CD4-positive, alpha-beta T cell treated with Interleukin-21 for 1 hour (primary cell): Measurements from ENCODE around the gene ATP5PB.
A peak's percentile ranks its signal among the peaks of the same experiment; 100 is the strongest.

Experiments
- DNase-seq: peaks from one replicate; pipeline ENCODE4 v3.0.0-alpha.2; 2020

Gene ATP5PB, protein sequence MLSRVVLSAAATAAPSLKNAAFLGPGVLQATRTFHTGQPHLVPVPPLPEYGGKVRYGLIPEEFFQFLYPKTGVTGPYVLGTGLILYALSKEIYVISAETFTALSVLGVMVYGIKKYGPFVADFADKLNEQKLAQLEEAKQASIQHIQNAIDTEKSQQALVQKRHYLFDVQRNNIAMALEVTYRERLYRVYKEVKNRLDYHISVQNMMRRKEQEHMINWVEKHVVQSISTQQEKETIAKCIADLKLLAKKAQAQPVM

DNA sequence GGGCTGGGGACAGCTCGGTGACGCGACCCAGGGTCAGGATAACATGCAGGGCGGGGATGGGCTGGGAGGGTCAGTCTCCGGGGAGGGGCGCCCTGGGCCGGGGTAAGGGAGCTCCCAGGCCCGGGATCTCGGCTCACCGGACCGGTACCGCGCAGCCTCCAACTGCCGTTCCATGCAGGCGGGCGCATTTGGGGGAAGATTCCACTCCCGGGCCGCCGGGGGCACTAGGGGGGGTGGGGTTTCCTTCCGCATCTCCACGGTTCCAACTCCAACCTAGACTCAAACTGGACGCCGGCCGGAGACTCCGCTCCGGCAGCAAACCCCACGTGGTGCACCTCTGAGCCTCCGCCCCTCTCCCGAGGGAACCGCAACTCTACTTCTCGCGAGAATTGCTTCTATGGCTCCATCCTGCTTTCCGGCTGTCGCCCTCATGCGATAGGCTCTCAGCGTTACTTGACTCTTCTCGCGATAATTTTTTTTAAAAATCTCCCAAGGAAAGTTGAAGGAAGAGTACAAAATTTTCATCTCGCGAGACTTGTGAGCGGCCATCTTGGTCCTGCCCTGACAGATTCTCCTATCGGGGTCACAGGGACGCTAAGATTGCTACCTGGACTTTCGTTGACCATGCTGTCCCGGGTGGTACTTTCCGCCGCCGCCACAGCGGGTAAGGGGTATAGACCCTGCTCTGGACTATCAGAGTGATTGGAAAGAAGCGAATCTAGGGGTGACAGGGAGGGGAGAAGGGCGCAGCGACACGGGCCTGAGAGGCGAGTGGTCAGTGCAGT lies at the start of gene ATP5PB, which contains the start of gene WDR77:
Gene ATP5PB, plus strand, starts transcription at position 547 of the 785 bp plus-strand sequence. Its CDS starts 78 bp downstream, at position 625.
Gene WDR77, minus strand, starts transcription at position 339 of the 785 bp plus-strand sequence. Its CDS starts 87 bp downstream, at position 252.
- peak; percentile 98 for DNase-seq

DNA sequence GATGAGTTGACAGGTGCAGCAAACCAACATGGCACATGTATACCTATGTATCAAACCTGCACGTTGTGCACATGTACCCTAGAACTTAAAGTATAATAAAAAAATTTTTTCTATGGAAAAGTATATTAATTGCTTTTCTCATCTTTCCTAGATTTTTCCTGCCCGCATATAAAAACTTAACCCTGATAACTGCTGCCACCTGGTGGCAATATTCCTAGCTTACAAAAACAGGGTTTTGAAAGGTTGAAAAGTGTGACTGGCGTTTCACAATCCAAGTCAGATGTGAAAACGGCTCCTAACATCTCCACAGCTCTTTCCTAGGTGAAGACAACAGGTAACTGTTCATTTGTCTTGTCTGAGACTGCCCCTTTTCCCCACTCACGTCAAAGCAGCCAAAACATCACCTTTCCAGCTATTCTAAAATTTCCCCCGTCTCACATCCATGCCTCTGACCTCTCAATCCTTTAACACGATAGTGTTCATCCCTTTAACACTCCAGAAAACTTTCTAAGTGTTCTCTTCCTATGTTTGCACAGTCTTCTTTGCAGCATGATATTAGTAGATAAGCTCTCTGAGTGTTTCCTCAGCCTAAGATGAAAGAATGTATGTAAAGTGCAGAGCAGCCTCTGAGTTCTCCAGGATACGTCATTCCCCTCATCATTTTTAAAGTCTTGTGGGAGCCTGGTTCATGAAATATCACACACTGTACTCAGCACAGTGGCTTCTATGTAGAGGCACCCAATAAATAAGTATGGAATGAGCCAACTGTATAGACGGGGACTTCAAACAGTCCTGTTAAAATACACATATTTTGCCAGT lies 49.3 kb upstream of the ATP5PB start:
- DNase-seq: peak; percentile 54

DNA sequence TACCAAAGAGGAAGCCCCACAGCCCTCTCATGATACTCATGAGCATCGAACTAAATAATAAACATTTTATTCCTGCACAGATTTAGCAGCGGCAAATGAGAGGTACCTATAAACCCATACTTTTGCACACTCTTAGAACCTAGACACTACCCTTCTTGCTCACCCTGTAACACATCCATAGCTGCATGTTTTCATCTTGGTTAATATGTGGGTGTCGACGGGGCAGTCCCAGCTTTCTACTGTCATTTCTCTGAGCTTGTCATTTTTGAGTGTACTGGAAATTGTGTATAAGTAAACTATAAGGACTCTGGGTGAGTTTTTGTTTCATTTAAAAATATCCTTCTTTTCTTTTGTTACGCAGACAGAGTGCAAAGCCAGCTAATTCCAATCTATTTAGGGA lies 47.2 kb upstream of the ATP5PB start:
- DNase-seq: no peak

DNA sequence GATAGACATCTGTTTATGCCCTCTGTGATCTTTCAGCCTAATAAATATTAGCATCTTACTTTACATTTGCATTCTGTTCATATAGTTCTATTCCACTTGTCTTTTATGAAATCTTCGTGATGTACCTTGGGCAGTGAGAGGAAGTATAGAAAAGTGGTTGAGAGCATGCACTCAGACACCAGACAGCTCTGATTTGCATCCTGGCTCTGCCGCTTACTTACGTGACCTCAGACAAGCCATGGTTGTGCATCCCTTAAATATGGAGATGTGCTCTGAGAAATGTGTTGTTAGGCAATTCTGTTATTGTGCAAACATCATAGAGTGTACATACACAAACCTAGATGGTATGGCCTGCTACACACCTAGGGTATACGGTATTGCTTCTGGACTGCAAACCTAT lies 44.7 kb upstream of the ATP5PB start:
- DNase-seq: no peak

DNA sequence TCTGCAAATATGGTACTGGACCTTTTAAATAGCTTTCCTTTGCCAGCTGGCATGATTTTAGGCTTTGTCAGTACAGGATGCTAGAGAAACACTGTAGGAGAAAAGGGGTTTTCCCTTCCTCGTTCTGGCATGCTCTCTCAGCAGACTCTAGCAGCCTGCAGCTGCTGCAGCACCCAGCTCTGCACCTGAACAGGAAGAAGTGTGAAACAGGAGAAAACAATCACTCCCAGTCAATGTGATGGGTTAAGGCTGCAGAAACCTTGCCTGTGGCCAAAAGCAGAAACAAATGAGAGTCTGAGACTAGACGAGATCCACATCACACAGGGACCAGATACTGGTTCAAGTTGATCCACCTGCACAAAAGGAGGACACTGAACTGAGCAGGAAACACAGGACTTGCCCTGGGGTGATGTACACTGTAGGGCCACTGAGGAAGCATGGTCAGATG lies 42.9 kb upstream of the ATP5PB start:
- DNase-seq: peak; percentile 56

DNA sequence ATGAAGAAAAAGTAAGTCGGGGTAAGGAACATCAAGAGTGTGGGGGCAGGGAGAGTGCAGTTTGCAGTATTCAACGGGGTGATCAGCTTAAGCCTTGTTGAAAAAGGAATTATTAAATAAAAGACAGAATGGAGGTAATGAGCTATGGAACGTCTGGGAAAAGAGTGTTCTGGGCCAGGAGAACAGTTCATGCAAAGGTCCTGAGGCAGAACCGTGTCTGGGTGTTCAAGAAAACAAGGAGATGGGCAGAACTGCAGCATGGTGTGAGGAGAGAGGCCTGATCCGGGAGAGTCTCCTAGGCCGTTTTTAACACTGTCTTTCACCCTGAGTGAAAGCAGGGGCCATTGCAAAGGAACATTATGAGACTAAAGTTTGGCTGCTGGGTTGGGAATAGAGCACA lies 42.0 kb upstream of the ATP5PB start:
- DNase-seq: no peak

DNA sequence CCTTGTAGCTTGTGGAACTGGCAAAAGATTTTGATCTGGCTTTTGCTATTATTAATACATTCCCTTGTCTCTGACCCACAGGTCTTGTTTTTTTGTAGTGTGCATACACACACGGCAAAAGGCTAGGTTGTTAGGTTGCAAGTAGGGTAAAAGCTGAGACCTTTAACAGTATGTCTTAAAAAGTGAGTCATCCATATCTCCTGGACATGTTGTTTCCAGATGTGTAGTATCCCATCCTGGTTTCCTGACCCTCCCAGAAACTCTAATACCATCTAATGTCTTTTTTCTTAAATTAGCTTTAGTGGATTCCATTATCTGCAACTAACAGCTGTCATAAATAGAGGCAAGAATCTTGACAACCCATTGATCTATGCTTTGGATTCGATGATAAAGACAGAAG lies 36.4 kb upstream of the ATP5PB start:
- no peak for DNase-seq

DNA sequence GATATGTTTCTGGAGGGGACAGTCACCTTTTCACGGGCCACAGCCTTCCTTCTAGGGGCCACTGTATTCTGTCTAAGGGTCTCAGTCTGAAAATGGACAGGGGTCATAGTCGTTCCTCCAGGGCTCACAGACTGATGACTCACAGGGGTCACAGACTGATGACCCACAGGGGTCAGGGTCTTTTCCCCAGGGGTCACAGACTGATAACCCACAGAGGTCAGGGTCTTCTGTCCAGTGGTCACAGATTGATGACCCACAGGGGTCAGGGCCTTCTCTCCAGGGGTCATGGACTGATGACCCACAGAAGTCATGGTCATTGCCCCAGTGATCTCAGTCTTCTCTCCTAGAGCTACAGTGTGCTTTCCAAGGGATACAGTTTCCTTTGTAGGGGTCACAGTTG lies 34.5 kb upstream of the ATP5PB start:
- DNase-seq: no peak

DNA sequence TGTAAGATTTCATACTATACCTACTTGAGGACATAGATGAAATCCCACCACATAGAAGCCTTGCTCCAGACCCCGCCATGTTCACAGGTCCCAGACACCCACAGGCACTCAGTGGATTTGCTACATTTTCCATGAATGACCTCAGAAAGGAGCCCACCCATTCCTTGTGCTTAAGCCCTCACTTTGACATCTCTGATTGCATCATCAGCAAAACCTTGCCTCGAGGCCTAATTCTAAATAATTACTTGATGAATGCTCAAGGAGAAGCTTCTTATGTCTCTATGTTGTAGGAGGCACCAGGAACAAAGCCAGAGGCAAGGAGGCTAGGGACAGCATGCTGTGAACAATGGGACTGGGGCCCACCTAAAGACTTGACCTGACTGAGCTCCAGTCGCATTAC lies 33.8 kb upstream of the ATP5PB start:
- DNase-seq: no peak

DNA sequence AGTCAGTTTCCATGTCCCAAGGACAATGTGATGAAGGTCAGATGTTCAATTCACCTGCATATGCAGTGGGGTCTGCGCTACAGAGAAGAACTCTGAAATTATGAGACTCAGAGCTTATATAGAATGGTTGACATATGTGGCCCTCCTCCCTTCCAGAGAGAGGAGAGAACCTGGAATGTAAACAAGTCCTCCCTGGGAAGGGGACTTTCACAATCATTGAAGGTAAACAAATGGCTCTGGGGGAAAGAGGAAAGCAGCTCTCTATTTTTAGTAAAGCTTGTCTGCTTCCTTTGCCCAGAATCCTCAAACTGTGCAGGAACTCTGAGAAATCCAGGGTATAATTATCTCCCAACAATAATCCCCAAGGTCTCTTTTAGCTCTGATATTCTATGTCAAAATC lies 31.5 kb upstream of the ATP5PB start:
- DNase-seq: no peak

DNA sequence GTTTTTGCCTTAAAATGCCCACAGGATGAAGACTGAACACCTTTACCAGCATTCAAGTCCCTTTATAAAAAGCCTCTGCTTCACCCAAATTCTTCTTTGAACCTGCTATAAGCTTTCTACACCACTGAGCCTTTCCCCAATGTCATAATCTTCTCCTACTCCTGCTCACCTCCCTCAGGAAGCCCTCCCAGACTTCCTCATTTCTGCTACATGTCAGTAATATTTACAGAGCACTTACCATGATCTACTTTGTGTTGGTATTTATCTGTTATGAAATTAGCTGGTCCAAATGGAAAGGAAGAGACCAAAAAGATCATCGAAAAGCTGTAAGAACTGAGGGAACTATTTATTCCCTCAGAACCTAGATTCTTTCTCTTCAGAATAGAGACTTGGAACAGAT lies 30.2 kb upstream of the ATP5PB start:
- no peak for DNase-seq

DNA sequence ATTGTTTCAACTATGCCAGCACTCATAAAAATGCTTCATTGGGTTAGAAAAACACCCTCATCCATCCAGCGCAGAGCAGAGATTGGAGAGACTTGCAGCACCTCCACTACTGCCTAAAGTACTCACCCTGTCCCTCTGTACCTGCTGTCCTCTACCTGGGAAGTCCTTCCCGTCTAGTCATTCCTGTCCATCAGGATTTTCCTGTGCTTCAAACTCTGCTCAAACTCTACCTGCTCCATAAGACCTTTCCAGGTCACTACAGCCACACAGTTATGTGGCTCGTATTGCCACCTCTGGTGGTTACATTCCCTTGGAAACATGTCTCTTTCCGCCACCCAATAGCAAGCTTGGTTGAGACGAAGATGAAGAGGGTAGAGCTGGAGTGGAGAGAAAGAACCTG lies 28.9 kb upstream of the ATP5PB start:
- DNase-seq: no peak

DNA sequence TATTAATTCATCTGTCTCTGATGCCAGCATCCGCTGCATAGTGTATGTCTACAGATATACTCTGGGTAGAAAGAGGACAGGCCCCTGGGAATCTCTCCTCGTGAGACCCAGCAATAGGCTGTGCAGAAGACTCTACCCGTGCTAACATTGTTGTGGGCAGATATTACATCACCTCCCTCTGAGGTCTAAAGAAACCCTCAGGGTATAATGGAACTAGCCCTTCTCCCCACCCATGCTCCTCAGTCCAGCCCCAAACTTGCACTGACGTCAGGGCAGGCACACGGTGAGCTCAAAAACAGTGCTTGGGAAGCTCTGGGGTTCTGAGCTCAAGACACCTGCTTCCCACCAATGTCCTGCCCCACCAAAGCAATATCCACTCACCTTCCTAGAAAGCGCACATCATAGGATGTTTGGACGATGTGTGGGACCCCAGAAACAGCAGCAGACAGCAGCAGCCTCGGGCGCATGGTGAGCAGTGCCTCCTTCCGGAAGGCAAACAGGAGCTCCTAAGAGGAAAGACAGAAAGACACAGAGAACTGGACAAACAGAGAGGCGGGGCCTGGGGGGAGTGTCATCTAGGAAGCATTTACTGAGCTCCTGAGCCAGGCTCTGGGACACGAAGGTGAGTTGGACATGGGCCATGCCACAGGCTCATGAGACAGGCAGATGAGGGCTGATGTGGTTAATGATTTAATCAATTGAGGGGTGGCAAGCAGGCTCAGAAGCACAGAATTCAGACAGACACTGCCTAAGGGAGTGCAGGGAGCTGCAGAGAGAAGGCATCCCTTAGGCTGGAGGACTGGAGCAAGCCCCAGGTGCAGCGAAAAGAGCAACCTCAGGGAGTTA lies 26.5 kb upstream of the ATP5PB start:
- no peak for DNase-seq

DNA sequence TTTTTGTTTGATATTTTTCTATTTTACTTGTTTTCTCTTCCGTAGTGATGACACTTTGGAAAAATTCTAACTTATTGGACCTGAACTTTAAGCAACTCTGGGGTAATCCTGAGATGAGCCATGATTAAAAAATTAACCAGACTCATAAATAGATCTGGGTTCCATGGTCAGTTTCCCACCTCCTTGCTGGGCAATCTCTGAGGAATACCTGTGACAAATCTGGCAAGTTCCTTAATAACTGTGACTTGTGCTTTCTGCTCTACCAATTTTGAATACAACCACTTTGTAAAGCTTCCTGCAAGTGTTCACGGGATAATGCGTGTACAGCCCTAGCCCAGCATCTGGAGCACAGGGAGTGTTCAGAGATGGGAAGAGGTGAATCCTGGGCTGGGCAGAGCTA lies 25.0 kb upstream of the ATP5PB start:
- DNase-seq: no peak

DNA sequence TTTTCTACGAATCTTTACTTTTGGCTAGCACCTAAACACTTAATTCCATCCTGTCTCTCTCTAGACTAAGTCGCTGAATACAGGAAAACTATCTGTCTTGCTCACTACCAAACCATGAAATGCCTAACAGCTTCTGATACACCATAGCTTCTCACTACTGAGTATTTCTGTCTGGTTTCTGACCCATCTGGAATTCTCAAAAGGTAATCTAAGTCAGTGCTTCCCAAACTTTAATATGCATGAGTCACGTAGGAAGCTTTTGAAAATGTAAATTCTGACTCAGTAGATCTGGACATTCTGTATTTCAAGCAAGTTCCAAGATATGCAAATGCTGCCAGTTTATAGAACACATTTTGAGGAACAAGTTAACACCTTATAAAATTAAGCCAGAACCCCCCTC lies 12.5 kb upstream of the ATP5PB start:
- no peak for DNase-seq

DNA sequence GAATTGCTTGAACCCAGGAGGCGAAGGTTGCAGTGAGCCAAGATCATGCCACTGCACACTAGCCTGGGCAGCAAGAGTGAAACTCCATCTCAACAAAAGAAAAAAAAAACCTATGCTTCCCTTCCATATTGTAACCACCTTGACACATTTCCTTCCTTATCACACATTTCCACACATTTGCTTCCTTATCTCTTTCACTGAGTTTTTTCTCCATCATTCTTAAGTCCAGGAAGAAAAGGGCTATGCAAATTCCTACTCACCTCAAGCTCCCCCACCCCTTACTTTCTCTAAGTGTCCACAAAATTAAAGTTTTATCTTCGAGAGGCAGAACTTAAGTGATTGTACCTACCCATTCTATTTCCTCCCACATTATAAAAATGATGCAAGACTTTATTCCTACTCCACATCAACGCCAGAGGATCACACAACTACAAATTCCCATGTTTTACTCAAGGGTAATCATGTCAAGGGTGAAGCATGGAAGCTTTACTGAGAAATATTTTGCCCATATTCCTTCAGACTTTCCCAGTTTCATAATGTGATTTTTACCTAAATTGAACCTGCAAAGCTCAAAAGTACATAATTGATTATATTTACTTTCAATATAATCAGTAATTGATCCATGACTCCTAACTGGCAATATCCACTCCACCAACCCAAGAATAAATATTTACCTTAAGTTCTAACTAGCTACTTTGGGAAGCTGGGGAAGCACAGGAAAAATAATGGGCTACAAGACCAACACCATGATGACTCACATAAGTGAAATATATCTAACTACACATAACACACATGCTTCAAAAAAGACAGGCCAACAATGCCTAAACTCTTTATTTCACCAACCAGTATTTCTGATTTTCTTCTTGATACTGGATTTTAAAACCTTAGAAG lies 9.6 kb upstream of the ATP5PB start:
- no peak for DNase-seq

DNA sequence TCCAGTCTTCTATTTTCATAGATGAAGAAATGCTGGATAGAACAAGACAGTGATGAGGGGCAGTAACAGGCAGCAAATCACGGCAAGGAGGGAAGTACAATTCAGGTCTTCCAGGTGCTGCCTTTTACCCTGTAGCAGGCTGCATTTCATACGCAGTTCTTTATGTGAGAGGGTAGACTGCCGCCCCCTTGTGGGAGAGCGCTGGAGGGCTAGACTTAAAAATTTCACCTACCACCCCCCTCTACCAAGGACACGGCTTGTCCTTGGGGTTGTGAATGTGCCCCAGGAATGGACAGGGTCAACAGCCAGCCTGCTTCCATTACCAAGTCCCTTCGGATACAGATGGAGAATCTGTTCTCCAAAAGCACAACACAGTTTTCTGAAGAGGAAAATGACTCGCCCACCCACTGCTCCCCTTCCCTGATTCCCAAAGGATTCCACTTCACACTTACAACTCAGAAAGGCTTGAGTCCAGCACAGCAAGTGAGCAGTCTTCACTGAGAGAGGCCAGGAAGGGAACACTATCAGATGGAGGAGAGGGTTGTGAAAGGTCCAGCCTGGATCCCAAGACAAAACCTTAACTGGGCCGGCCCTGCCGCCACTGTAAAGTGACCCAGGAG lies 7.6 kb upstream of the ATP5PB start:
- DNase-seq: peak; percentile 76

DNA sequence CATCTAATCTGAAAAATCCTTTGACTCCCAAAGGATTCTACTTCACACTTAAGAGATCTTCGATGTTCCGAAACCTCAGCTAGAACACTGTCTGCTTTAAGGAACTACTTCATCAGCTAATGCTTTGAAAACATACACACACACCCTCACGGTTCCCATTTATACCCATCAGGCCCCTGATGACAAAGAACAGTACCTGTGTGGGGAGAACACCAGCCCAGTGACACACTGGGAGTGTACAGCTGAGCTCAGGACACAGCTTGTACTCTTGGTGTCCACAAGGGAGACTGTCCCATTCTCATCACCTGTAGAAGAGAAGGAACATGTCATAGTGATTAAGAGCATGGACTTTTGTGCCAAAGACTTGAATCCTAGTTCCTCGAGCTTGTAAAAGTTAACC lies 6.8 kb upstream of the ATP5PB start:
- no peak for DNase-seq

DNA sequence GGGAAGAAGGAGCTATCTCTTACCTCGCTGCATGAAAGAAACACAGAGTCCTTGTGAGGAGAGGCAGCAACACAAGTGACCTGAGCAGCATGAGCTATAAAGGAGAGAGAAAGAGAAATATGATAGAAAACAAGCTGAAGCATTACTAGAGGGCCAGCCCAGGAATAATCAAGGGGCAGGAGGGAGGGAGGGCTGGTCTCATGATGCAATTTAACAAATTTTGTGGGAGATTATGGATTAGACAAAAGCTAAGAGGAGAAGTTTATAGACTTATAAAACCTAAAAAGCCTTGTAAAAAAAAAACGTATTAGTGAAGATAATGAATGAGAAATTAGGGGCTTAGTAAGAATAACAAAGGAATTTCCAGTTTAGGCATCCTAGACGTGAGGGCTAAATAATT lies 5.2 kb upstream of the ATP5PB start:
- DNase-seq: no peak

DNA sequence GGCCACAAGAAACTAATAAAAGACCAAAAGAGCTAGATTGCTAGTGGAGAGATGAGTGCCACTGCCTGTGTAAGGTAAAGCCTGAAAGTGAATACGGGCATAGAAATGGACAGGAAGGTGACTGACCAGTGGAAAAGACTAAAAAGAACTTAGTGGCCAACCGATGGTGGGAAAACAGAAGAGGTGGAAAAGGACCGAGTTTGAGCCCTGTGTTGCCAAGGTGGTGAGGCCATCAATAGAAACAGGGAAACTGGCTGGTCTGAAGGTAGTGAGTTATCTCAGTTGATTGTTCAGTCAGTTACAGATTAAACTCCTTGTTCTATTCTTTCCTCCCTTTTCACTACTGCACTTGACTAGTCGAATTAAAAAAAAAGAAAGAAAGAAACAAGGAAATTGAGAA lies 2.7 kb upstream of the ATP5PB start:
- DNase-seq: no peak
